Trophoblast cell (in vitro differentiated cells and primary cell): Measurements from ENCODE around the gene UBE2G1.

Experiments
- DNase-seq, 2 donors: peaks; one replicate each; pipeline ENCODE4 v3.0.0-alpha.2; 2016
- H2AFZ ChIP-seq: 2 replicates; pipeline ENCODE4 v1.6.1; 2013; ENCODE audit warnings: low read length, moderate library complexity, mild to moderate bottlenecking; ENCODE audit not compliant: insufficient read depth, poor library complexity
- H2AK5ac ChIP-seq: 2 replicates; pipeline ENCODE4 v1.6.1; 2013; ENCODE audit warnings: mild to moderate bottlenecking, low read length
- H2BK120ac ChIP-seq: 2 replicates; pipeline ENCODE4 v1.6.1; 2013; ENCODE audit warnings: low read length, mild to moderate bottlenecking, moderate library complexity; ENCODE audit not compliant: insufficient read depth, poor library complexity
- H2BK12ac ChIP-seq: 2 replicates; pipeline ENCODE4 v1.6.1; 2013; ENCODE audit warnings: mild to moderate bottlenecking, low read length, moderate library complexity
- H2BK5ac ChIP-seq: 2 replicates; pipeline ENCODE4 v1.6.1; 2013; ENCODE audit warnings: low read length, low read depth, moderate library complexity, mild to moderate bottlenecking; ENCODE audit not compliant: poor library complexity
- H3K14ac ChIP-seq: 2 replicates; pipeline ENCODE4 v1.6.1; 2013; ENCODE audit warnings: mild to moderate bottlenecking, low read length
- H3K18ac ChIP-seq: 2 replicates; pipeline ENCODE4 v1.6.1; 2013; ENCODE audit warnings: mild to moderate bottlenecking, low read length
- H3K23ac ChIP-seq: 2 replicates; pipeline ENCODE4 v1.6.1; 2013; ENCODE audit warnings: low read length
- H3K27ac ChIP-seq: 2 replicates; pipeline ENCODE4 v1.5.1; 2013; ENCODE audit warnings: low read depth, mild to moderate bottlenecking, inconsistent platforms, low read length, moderate library complexity
- H3K27me3 ChIP-seq: 2 replicates; pipeline ENCODE4 v1.6.1; 2013; ENCODE audit warnings: inconsistent platforms, mild to moderate bottlenecking, low read length, moderate library complexity; ENCODE audit not compliant: insufficient read depth
- H3K36me3 ChIP-seq, 2 experiments: 1 replicate in 1 of 2; 2 replicates in 1 of 2; pipeline ENCODE4 v1.6.1; 2013; ENCODE audit warnings: low read length in 2 of 2, mild to moderate bottlenecking in 2 of 2, moderate library complexity in 1 of 2; ENCODE audit not compliant: insufficient read depth in 2 of 2, control insufficient read depth in 1 of 2
- H3K4ac ChIP-seq: 2 replicates; pipeline ENCODE4 v1.6.1; 2013; ENCODE audit warnings: low read depth, mild to moderate bottlenecking, low read length, moderate library complexity
- H3K4me1 ChIP-seq, 2 experiments: 1 replicate in 1 of 2; 2 replicates in 1 of 2; pipeline ENCODE4 v1.6.1; 2013; ENCODE audit warnings: low read length in 2 of 2, mild to moderate bottlenecking in 2 of 2, moderate library complexity in 1 of 2; ENCODE audit not compliant: insufficient read depth in 2 of 2, control insufficient read depth in 1 of 2
- H3K4me2 ChIP-seq: 2 replicates; pipeline ENCODE4 v1.6.1; 2013; ENCODE audit warnings: inconsistent platforms, mild to moderate bottlenecking, low read length, moderate library complexity
- H3K4me3 ChIP-seq: 2 replicates; pipeline ENCODE4 v1.5.1; 2013; ENCODE audit warnings: mild to moderate bottlenecking, low read depth, low read length, inconsistent platforms
- H3K79me1 ChIP-seq: one replicate; pipeline ENCODE4 v1.6.1; 2013; ENCODE audit warnings: low read length
- H3K79me2 ChIP-seq: 2 replicates; pipeline ENCODE4 v1.6.1; 2013; ENCODE audit warnings: low read length, mild to moderate bottlenecking; ENCODE audit not compliant: control insufficient read depth, insufficient read depth, poor library complexity
- H3K9ac ChIP-seq: 2 replicates; pipeline ENCODE4 v1.6.1; 2013; ENCODE audit warnings: mild to moderate bottlenecking, low read length
- H3K9me3 ChIP-seq: 2 replicates; pipeline ENCODE4 v1.6.1; 2013; ENCODE audit warnings: low read depth, mild to moderate bottlenecking, control low read depth, inconsistent platforms, low read length; ENCODE audit not compliant: insufficient read depth
- H4K12ac ChIP-seq: 2 replicates; pipeline ENCODE4 v1.6.1; 2013; ENCODE audit warnings: low read depth, mild to moderate bottlenecking, low read length, moderate library complexity
- H4K8ac ChIP-seq: 2 replicates; pipeline ENCODE4 v1.6.1; 2013; ENCODE audit warnings: low read depth, mild to moderate bottlenecking, low read length, moderate library complexity
- H4K91ac ChIP-seq: one replicate; pipeline ENCODE4 v1.6.1; 2013; ENCODE audit warnings: low read depth, mild to moderate bottlenecking, low read length, moderate library complexity
- WGBS: extraction: QIAGEN DNeasy Blood & Tissue Kit; methylation state at CpG from one replicate; pipeline ENCODE4 v1.1.7; 2013; ENCODE audit warnings: missing lambda C conversion rate; ENCODE audit not compliant: insufficient read length, insufficient coverage; ENCODE audit errors: extremely low coverage; 5-methylcytosine and 5-hydroxymethylcytosine counted together

UBE2G1 gene

GRCh38 chr17:4229627-4230541 is 136.6 kb downstream of the UBE2G1 start:
- H3K9ac ChIP-seq: no peak overlapping the region

GRCh38 chr17:4221899-4222659 is 144.4 kb downstream of the UBE2G1 start:
- H3K27me3 ChIP-seq: no peaks in the 10 kb centered on the region
- peak overlapping the region; percentile 19 for H3K4me2 ChIP-seq
- H3K27ac ChIP-seq: no peak overlapping the region
- no peak overlapping the region for H3K9ac ChIP-seq
- H3K9me3 ChIP-seq: no peaks in the 10 kb centered on the region
- no peak overlapping the region for H2BK120ac ChIP-seq
- H3K79me1 ChIP-seq: peaks cover 4% of the 10 kb centered on the region
- no peak overlapping the region for H3K4ac ChIP-seq
- no CpG with 5 or more reads among the region's 47 CpGs for WGBS
- H3K18ac ChIP-seq: no peak overlapping the region
- no peak overlapping the region for H4K12ac ChIP-seq
- H3K23ac ChIP-seq: no peak overlapping the region
- DNase-seq: peak; percentile 41 to 80
- no peak overlapping the region for H2AK5ac ChIP-seq
- peak overlapping the region; percentile 18 for H4K91ac ChIP-seq
- H3K36me3 ChIP-seq: peaks cover 6 to 19% of the 10 kb centered on the region in 2 experiments
- H2AFZ ChIP-seq: no peak overlapping the region
- H3K14ac ChIP-seq: no peak overlapping the region
- no peak overlapping the region for H2BK5ac ChIP-seq
- no peak overlapping the region for H4K8ac ChIP-seq
- peaks cover 5 to 8% of the 10 kb centered on the region in 2 experiments for H3K4me1 ChIP-seq
- no peaks in the 10 kb centered on the region for H3K79me2 ChIP-seq
- no peak overlapping the region for H2BK12ac ChIP-seq
- no peak overlapping the region for H3K4me3 ChIP-seq

More at GRCh38 chr17:4229627-4230541, 136.6 kb downstream of the UBE2G1 start:
- H4K91ac ChIP-seq: peak overlapping the region; percentile 86
- H2BK5ac ChIP-seq: peak overlapping the region; percentile 98
- WGBS: no CpG with 5 or more reads among the region's 8 CpGs
- H3K4me2 ChIP-seq: peak overlapping the region; percentile 39
- H2BK120ac ChIP-seq: peak overlapping the region; percentile 82
- peak overlapping the region; percentile 46 for H3K4ac ChIP-seq
- H3K9me3 ChIP-seq: no peaks in the 10 kb centered on the region
- no peaks in the 10 kb centered on the region for H3K27me3 ChIP-seq
- no peaks in the 10 kb centered on the region for H3K79me2 ChIP-seq
- no peak overlapping the region for H2AK5ac ChIP-seq
- H4K8ac ChIP-seq: peak overlapping the region; percentile 8
- H3K79me1 ChIP-seq: peaks cover 15% of the 10 kb centered on the region
- H3K14ac ChIP-seq: peak overlapping the region; percentile 56
- H3K4me3 ChIP-seq: no peak overlapping the region
- peaks cover 15 to 18% of the 10 kb centered on the region in 2 experiments for H3K4me1 ChIP-seq
- peak overlapping the region; percentile 78 for H2BK12ac ChIP-seq
- H3K36me3 ChIP-seq: peaks cover 4 to 6% of the 10 kb centered on the region in 2 experiments
- H3K27ac ChIP-seq: peak overlapping the region; percentile 84
- H3K23ac ChIP-seq: no peak overlapping the region
- H2AFZ ChIP-seq: no peak overlapping the region
- peak overlapping the region; percentile 93 for H3K18ac ChIP-seq
- peak overlapping the region; percentile 17 for H4K12ac ChIP-seq
- DNase-seq: peak; percentile 89 to 96

- Histone ChIP-seq H2BK5ac (peak overlapping the region; percentile 50), H3K79me2 (no peaks in the 10 kb centered on the region), H3K4me1 (peaks cover 5 to 8% of the 10 kb centered on the region in 2 experiments), H2BK12ac (no peak overlapping the region), H2AK5ac (peak overlapping the region; percentile 54), H3K4me3 (no peak overlapping the region), H3K27ac (no peak overlapping the region), H3K9me3 (no peaks in the 10 kb centered on the region), H3K9ac (no peak overlapping the region), H3K4me2 (no peak overlapping the region), H3K36me3 (peaks cover 6 to 20% of the 10 kb centered on the region in 2 experiments), H3K18ac (peak overlapping the region; percentile 64), H2BK120ac (peak overlapping the region; percentile 45), H3K79me1 (peaks cover 4% of the 10 kb centered on the region), H3K14ac (no peak overlapping the region), H4K91ac (no peak overlapping the region), H4K12ac (no peak overlapping the region), H3K23ac (no peak overlapping the region), H4K8ac (no peak overlapping the region), H3K4ac (peak overlapping the region; percentile 80), H2AFZ (no peak overlapping the region), H3K27me3 (no peaks in the 10 kb centered on the region)
- WGBS: no CpG with 5 or more reads among the region's 4 CpGs
- no peak for DNase-seq
Observed at GRCh38 chr17:4221163-4221562, 145.3 kb downstream of the UBE2G1 start.

DNA sequence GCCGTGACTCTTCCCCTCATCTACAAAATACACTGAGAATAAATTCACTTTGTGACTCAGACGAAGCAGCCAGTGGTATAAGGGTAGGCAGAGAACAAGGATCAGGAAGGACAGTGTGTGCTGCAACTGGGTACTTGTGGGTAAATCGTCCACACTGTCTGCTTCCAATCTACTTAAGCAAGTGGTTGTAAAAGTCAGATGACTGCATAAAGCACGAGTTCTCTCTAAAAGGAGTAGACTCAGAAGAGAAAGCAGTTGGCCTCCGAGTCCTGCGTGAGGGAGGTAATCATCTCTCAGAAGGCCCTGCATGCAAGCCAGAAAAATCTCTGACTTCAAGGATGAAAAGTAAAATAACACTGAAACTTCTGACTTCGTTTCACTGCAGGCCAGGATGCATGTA is 145.8 kb downstream of the UBE2G1 start:
- Histone ChIP-seq H4K8ac (no peak overlapping the region), H3K18ac (no peak overlapping the region), H3K9ac (no peak overlapping the region), H3K23ac (no peak overlapping the region), H2AK5ac (no peak overlapping the region), H2BK12ac (peak overlapping the region; percentile 52), H4K12ac (no peak overlapping the region), H3K4me2 (no peak overlapping the region), H2BK120ac (no peak overlapping the region), H3K79me1 (peaks cover 6% of the 10 kb centered on the region), H3K9me3 (no peaks in the 10 kb centered on the region), H3K27me3 (no peaks in the 10 kb centered on the region), H3K4me3 (no peak overlapping the region), H3K14ac (no peak overlapping the region), H2BK5ac (no peak overlapping the region), H3K27ac (peak overlapping the region; percentile 49), H3K36me3 (peaks cover 7 to 23% of the 10 kb centered on the region in 2 experiments), H2AFZ (no peak overlapping the region), H3K4me1 (peaks cover 5 to 8% of the 10 kb centered on the region in 2 experiments), H3K4ac (no peak overlapping the region), H4K91ac (no peak overlapping the region), H3K79me2 (peaks cover 2% of the 10 kb centered on the region)
- DNase-seq: peak in 1 of 2 donors; percentile 33
- WGBS: no CpG with 5 or more reads among the region's 7 CpGs
